ENCODE data around the gene ALDH8A1.

The ALDH8A1 gene

GRCh38 chr6:134950482-134950881 is 581 bp upstream of the ALDH8A1 start:
- DNase-seq = no peak

- DNase-seq = no peak
Observed at GRCh38 chr6:134948691-134949090, 1.2 kb downstream of the ALDH8A1 start.

- no peak for DNase-seq
Observed at GRCh38 chr6:134948142-134948541, 1.8 kb downstream of the ALDH8A1 start.

GRCh38 chr6:134945045-134945444 is 4.9 kb downstream of the ALDH8A1 start:
- no peak for DNase-seq

GRCh38 chr6:134943522-134944111 is 6.3 kb downstream of the ALDH8A1 start:
- no peak for DNase-seq

GRCh38 chr6:134938896-134939295 is 11.0 kb downstream of the ALDH8A1 start:
- DNase-seq = no peak

GRCh38 chr6:134937426-134937825 is 12.5 kb downstream of the ALDH8A1 start:
- DNase-seq = no peak

- DNase-seq = no peak
Observed at GRCh38 chr6:134936931-134937330, 13.0 kb downstream of the ALDH8A1 start.

- no peak for DNase-seq
Observed at GRCh38 chr6:134936476-134936875, 13.4 kb downstream of the ALDH8A1 start.

- DNase-seq = no peak
Observed at GRCh38 chr6:134934793-134935485, 15.0 kb downstream of the ALDH8A1 start.

GRCh38 chr6:134932535-134933470 is 17.1 kb downstream of the ALDH8A1 start:
- no peak for DNase-seq

GRCh38 chr6:134932098-134932497 is 17.8 kb downstream of the ALDH8A1 start:
- no peak for DNase-seq

GRCh38 chr6:134930463-134930862 is 19.4 kb downstream of the ALDH8A1 start:
- no peak for DNase-seq

- DNase-seq = no peak
Observed at GRCh38 chr6:134928151-134928900, 21.6 kb downstream of the ALDH8A1 start.

GRCh38 chr6:134925800-134926199 is 24.1 kb downstream of the ALDH8A1 start:
- no peak for DNase-seq

- DNase-seq = no peak
Observed at GRCh38 chr6:134921721-134922261, 28.1 kb downstream of the ALDH8A1 start.

- DNase-seq = no peak
Observed at GRCh38 chr6:134921276-134921675, 28.6 kb downstream of the ALDH8A1 start.

GRCh38 chr6:134920422-134920821 is 29.5 kb downstream of the ALDH8A1 start:
- DNase-seq = no peak

- no peak for DNase-seq
Observed at GRCh38 chr6:134918418-134918961, 31.4 kb downstream of the ALDH8A1 start.

GRCh38 chr6:134911547-134911946 is 38.4 kb downstream of the ALDH8A1 start:
- no peak for DNase-seq

GRCh38 chr6:134910593-134910935 is 39.3 kb downstream of the ALDH8A1 start:
- DNase-seq = no peak

Measured in RPMI8226 (cell line).